Activated CD8-positive, alpha-beta T cell treated with anti-CD3 and anti-CD28 coated beads, Interleukin-2, amount 10 ng/mL, durations not matched to agents 7 days and 5 days (primary cell): ENCODE measurements around the gene EN1. TPM values are rescaled to one million over a fixed set of nuclear protein-coding genes. Genes with fewer than 3 reads are reported as not detected.

Experiments used
- ATAC-seq: fragments of 150-1000 bp; cut with Tn5 transposase; one replicate; pipeline ENCODE4 v1.10.0; 2021; ENCODE audit warnings: moderate library complexity
- CTCF ChIA-PET: fragments of 350-600 bp; sonication (Branson Sonifier 250); formaldehyde crosslinking; loops from one replicate; lab custom pipeline; 2021; ENCODE audit warnings: antibody characterized with exemption; lab: Charles Lee
- POLR2A ChIA-PET: fragments of 350-600 bp; sonication (Branson Sonifier 250); formaldehyde crosslinking; loops from one replicate; lab custom pipeline; 2021; ENCODE audit warnings: antibody characterized with exemption; lab: Charles Lee
- DNase-seq: peaks from one replicate; pipeline ENCODE4 v3.0.0-alpha.2; 2020
- H3K27ac Mint-ChIP-seq: one replicate; pipeline ENCODE4 v1.8.0; 2021; ENCODE audit warnings: mild to moderate bottlenecking, mixed read lengths
- H3K27me3 Mint-ChIP-seq: one replicate; pipeline ENCODE4 v1.8.0; 2021; ENCODE audit warnings: low read depth, mixed read lengths
- H3K36me3 Mint-ChIP-seq: one replicate; pipeline ENCODE4 v1.8.0; 2021; ENCODE audit warnings: low read depth, mixed read lengths
- H3K4me1 Mint-ChIP-seq: one replicate; pipeline ENCODE4 v1.8.0; 2021; ENCODE audit warnings: low read depth, mixed read lengths
- H3K4me3 Mint-ChIP-seq: one replicate; pipeline ENCODE4 v1.8.0; 2021; ENCODE audit warnings: mild to moderate bottlenecking, mixed read lengths
- H3K9me3 Mint-ChIP-seq: one replicate; pipeline ENCODE4 v1.8.0; 2022; ENCODE audit warnings: mixed read lengths; ENCODE audit not compliant: insufficient read depth
- total RNA-seq, 2 experiments: library from RNA; stranded (reverse); gene quantifications; one replicate each; pipeline ENCODE4 v1.2.3, GENCODE V29; 2021

The EN1 gene
- total RNA-seq, 2 experiments from 2014 or later, result not detected

DNA sequence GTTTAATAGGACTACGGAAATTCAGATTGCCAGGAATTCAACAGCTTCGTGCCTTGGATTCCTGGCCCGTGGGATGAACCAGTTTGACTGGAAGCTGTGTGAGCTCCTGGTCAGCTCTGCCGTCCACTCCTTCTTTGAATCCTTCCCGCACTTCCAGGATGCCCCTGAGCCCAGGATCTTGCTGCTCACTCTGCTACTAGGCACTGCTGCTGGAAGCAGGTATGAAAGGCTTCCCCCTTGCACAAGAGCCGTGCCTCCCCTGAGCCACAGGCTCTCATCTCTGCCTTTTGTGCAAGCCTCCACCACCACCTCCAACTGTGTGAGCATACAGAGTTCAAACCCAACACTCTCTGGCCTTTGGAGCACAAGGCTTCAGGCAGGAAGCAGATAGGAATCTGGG lies 34.9 kb downstream of the EN1 start:
- no peak overlapping the region for H3K27ac Mint-ChIP-seq
- DNase-seq, result no peak
- H3K36me3 Mint-ChIP-seq, result no peaks in the 10 kb centered on the region
- ChIA-PET POLR2A (no interaction called here), CTCF (no interaction called here)
- H3K9me3 Mint-ChIP-seq, result no peaks in the 10 kb centered on the region
- H3K27me3 Mint-ChIP-seq, result peaks cover 28% of the 10 kb centered on the region
- H3K4me3 Mint-ChIP-seq, result no peak overlapping the region
- H3K4me1 Mint-ChIP-seq, result no peaks in the 10 kb centered on the region
- no peak for ATAC-seq

DNA sequence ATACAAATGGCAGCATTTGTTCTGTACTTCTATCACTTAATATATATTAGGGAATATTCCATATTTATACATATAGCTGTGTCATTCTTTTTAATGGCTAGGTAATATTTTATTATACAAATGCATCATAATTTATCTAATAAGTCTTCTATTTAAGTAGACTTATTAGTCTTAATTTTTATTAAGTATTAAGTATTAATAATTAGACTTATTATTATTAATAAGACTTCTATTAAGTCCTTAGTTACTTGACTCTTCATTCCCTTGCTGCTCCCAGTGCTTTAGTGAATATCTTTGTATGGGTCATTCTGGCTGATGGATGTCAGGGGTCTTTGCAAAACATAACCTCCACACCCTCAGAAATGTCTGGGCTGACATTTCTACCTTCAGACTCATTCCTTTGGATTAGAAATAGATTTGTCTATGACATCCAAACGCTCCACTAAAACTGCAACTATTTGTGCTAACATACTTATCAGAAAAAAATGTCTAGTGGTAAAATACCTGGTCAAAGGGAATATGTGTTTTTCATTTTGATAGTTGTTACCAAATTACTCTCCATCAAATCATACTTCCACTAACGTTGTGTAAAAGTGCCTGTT lies 35.8 kb downstream of the EN1 start:
- ChIA-PET POLR2A (no interaction called here), CTCF (no interaction called here)
- ATAC-seq, result no peak
- DNase-seq, result no peak
- H3K27me3 Mint-ChIP-seq, result peaks cover 35% of the 10 kb centered on the region
- H3K36me3 Mint-ChIP-seq, result no peaks in the 10 kb centered on the region
- H3K9me3 Mint-ChIP-seq, result no peaks in the 10 kb centered on the region
- no peak overlapping the region for H3K27ac Mint-ChIP-seq
- H3K4me1 Mint-ChIP-seq, result no peaks in the 10 kb centered on the region
- no peak overlapping the region for H3K4me3 Mint-ChIP-seq

DNA sequence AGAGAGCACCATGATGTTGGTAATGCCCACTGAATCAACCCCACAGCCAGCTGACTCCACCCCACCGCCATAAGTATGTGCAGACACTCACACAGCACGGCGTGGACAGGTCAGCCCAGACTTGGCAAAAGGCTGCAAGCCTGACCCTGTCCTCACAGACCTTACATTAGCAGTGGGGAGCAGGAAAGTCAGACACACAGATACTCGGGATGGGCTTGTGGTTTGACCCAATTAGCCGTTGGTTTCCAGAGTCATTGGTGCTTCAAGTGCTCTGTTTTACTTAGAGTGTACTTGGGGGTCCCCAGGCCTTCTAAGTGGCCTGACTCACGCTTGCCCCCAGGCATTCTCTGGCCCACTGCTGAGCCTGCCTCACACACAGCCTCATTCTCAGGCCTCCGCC lies 36.7 kb downstream of the EN1 start:
- Mint-ChIP-seq H3K27me3 (peaks cover 43% of the 10 kb centered on the region), H3K4me1 (no peaks in the 10 kb centered on the region)

DNA sequence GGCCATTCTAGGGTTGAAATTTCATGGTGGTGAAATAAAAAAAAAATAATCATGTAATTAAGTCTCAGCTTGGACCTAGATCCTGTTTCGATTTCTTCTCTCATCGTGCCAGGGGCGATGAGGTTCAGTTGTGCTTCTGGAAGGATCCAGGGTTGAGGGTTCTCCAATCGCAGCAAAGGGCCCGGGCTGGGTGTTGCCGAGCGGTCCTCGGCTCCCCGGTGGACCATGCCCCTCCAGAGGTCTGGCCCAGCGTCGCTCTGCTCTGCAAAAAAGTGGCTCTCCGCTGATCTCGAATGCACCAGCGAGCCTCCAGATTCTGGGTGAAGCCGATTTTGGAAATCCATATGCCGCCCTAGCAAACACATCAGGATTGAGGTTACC lies 39.0 kb downstream of the EN1 start:
- ATAC-seq (no peak), DNase-seq (no peak)
- H3K27ac Mint-ChIP-seq, result no peak overlapping the region
- ChIA-PET POLR2A (no interaction called here), CTCF (no interaction called here)
- H3K27me3 Mint-ChIP-seq, result peaks cover 41% of the 10 kb centered on the region
- no peaks in the 10 kb centered on the region for H3K9me3 Mint-ChIP-seq
- H3K4me1 Mint-ChIP-seq, result no peaks in the 10 kb centered on the region
- H3K4me3 Mint-ChIP-seq, result no peak overlapping the region
- no peaks in the 10 kb centered on the region for H3K36me3 Mint-ChIP-seq

More for the DNA sequence above, 36.7 kb downstream of the EN1 start:
- no peaks in the 10 kb centered on the region for H3K9me3 Mint-ChIP-seq
- no peak for DNase-seq
- H3K4me3 Mint-ChIP-seq, result no peak overlapping the region
- no peak overlapping the region for H3K27ac Mint-ChIP-seq
- CTCF ChIA-PET, result no interaction called here
- H3K36me3 Mint-ChIP-seq, result no peaks in the 10 kb centered on the region
- ATAC-seq, result no peak
- POLR2A ChIA-PET, result no interaction called here

DNA sequence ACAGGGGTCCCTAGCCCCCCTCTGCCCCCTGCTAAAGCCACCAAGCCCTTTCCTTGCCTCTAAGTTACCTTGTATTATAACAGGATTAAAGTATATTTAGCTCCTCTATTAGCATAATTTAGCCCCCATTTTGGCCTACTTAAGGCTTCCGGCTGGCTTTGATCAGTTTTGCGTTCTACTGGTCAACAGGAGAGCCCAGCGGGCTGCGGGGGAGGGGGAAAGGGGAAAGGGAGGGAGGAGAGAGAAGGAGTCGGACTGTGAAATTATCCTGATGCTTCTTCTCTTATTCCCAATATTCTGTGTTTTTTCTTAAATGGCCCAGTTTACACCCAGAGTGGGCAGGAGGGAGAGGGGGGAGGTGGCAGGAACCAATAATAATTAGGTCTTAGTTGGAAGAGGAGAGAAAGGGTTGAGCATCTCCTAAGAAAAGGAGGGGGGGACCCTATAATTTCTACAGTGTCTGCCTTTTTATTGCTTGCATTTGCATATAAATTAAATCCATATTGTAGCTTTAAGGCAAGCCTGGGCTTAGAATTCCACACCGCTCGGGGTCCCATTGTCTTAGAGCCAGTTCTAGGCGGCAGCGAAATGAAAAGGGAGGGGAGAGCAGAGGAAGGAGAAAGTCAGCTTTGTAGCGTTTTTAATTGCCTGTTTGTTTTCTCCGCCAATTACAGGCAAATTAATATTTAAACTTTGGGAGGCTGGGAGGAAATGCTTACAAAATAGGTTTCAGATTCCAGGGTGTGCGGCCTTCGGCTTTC lies 39.6 kb downstream of the EN1 start:
- H3K27ac Mint-ChIP-seq, result no peak overlapping the region
- no peak overlapping the region for H3K4me3 Mint-ChIP-seq
- H3K9me3 Mint-ChIP-seq, result no peaks in the 10 kb centered on the region
- CTCF ChIA-PET, result no interaction called here
- no peaks in the 10 kb centered on the region for H3K4me1 Mint-ChIP-seq
- ATAC-seq, result no peak
- POLR2A ChIA-PET, result no interaction called here
- DNase-seq, result no peak
- no peaks in the 10 kb centered on the region for H3K36me3 Mint-ChIP-seq
- H3K27me3 Mint-ChIP-seq, result peaks cover 39% of the 10 kb centered on the region

DNA sequence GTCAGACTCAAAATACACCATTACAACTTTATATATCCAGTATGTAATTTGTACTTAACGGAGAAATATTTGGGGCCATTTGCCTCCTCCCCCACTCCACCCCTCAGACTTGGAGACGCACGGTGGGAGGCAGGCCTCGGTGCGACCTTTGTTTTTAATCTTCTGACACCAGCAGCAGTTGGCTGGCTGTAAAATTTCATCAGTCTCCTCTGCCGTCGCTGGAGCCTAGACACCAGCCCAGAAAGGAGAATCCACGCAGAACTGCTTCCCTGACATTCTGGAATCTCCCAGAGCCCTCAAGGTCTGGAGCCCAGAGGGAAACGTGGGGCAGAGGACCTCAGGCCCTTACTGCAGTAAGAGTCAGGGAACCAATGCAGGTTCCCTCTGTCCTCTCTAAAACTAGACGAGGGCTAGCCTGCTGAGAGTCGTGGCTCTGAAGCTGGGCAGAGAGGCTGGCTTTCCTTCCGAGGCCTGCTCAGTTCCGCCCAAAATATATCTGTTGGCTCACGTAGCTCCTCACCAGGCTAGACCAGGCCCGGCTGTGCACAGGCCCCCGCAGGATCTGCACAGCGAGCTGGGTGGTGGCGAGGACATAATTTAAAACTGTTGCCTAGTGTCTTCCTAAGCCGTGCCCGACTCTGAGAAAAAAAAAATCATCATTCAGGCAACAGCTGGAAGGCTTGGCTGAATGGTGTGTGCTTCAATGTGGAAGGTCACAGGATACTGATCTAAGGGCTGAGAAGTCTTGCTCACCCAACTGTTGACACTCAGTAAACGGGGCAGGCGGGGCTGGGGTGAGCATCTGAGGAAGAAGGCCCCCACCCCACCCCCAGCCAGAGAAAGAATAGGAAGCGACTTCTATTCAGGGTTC lies 40.4 kb downstream of the EN1 start:
- DNase-seq (no peak), ATAC-seq (no peak)
- Mint-ChIP-seq H3K4me3 (no peak overlapping the region), H3K36me3 (no peaks in the 10 kb centered on the region), H3K27me3 (peaks cover 36% of the 10 kb centered on the region), H3K27ac (no peak overlapping the region), H3K9me3 (no peaks in the 10 kb centered on the region), H3K4me1 (no peaks in the 10 kb centered on the region)
- CTCF ChIA-PET, result no interaction called here
- POLR2A ChIA-PET, result no interaction called here

DNA sequence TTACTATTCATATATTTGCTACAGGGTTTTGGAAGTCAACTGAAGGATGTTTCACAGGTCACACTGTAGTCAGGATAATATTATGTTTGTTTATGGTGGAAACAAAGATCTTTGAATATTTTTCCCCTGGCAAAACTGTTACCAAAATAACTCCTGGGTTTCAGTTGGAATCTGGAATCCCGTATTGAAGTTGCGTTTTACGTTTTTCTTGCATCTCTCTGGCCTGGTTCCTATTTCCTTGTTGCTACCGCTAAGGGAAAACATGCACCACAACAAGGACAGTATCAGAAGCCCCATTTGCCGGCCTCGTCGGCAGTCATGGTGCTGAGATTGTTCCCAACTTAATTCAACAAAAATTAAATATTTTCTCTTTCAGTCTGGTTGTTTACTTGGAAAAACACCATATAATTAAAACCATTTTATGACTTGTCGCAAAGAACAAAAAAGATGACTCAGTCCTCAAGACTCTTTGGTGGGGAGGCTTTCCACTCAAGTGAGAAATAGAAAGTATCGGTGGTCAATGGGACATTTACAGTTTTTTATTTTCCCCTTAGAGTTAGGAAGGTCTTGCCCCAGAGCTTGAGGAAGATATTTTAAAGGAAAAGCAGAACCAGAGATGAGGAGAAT lies 42.3 kb downstream of the EN1 start:
- H3K27me3 Mint-ChIP-seq, result peaks cover 35% of the 10 kb centered on the region
- DNase-seq, result no peak
- no peaks in the 10 kb centered on the region for H3K9me3 Mint-ChIP-seq
- no peaks in the 10 kb centered on the region for H3K4me1 Mint-ChIP-seq
- CTCF ChIA-PET, result no interaction called here
- no peaks in the 10 kb centered on the region for H3K36me3 Mint-ChIP-seq
- ATAC-seq, result no peak
- POLR2A ChIA-PET, result no interaction called here
- H3K27ac Mint-ChIP-seq, result no peak overlapping the region
- no peak overlapping the region for H3K4me3 Mint-ChIP-seq

DNA sequence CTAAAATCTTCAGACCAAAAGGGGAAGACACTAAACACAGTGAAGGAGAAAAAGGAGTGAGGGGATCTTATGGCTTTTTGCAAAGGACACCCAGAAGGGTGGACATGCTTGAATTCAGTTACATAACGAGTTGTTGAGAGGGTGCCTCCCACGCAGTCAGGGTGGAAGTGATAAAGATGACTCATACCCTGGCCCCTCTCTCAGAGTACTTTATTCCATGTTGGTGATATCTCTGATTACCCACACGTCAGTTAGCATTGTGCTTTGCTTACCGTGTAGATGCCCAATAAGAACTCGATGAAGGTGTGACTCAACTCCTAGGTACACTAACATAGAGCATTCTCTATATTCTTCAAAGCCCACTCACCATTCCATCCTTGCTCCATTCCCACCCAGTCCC lies 44.4 kb downstream of the EN1 start:
- H3K27me3 Mint-ChIP-seq, result peaks cover 21% of the 10 kb centered on the region
- no peaks in the 10 kb centered on the region for H3K9me3 Mint-ChIP-seq
- no peak for DNase-seq
- POLR2A ChIA-PET, result no interaction called here
- no peak overlapping the region for H3K27ac Mint-ChIP-seq
- H3K4me1 Mint-ChIP-seq, result no peaks in the 10 kb centered on the region
- H3K36me3 Mint-ChIP-seq, result no peaks in the 10 kb centered on the region
- CTCF ChIA-PET, result no interaction called here
- ATAC-seq, result no peak
- H3K4me3 Mint-ChIP-seq, result no peak overlapping the region

DNA sequence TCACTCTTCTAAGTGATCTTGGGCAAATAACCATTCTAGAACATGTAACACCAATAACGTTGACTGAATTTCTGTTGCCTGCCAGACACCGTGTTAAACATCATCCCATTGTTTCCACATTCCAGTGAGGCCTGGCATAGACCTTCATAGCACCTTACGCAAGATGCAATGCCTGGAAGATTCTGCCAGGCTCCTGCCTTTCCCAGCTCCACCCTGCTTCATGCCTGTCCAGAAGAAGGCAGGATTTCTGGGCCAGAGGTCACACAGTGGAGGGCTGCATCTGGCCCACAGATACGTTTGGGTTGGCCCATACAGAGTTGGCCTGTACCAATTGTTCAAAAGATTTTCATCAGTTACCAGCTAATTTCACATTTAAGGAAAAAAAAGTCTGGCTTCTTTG lies 46.3 kb downstream of the EN1 start:
- H3K4me1 Mint-ChIP-seq, result no peaks in the 10 kb centered on the region
- CTCF ChIA-PET, result no interaction called here
- ATAC-seq, result no peak
- H3K9me3 Mint-ChIP-seq, result no peaks in the 10 kb centered on the region
- no peak overlapping the region for H3K27ac Mint-ChIP-seq
- H3K36me3 Mint-ChIP-seq, result no peaks in the 10 kb centered on the region
- no peak for DNase-seq
- H3K4me3 Mint-ChIP-seq, result no peak overlapping the region
- POLR2A ChIA-PET, result no interaction called here
- H3K27me3 Mint-ChIP-seq, result peaks cover 6% of the 10 kb centered on the region

DNA sequence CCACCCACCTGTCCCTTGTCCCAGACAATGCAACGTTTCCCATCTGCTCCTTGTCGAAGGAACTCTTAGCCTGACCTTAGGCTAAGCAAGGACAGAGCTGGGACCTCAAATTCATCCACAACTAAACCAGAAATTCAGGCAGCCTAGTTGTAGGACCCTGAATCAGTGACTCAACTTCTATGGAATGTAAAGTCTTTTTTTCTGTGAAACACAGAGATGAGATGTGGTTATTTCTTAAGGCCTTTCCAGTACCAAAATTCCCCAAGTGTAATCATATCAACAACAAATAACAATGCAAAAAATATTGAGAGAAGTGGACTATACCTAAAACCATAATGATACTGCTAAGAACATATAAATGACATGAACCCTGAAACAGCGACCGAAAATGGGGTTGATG lies 46.7 kb downstream of the EN1 start:
- no peaks in the 10 kb centered on the region for H3K9me3 Mint-ChIP-seq
- CTCF ChIA-PET, result no interaction called here
- H3K4me3 Mint-ChIP-seq, result no peak overlapping the region
- no peaks in the 10 kb centered on the region for H3K36me3 Mint-ChIP-seq
- H3K27ac Mint-ChIP-seq, result no peak overlapping the region
- H3K27me3 Mint-ChIP-seq, result peaks cover 2% of the 10 kb centered on the region
- ATAC-seq (no peak), DNase-seq (no peak)
- POLR2A ChIA-PET, result no interaction called here
- H3K4me1 Mint-ChIP-seq, result no peaks in the 10 kb centered on the region

DNA sequence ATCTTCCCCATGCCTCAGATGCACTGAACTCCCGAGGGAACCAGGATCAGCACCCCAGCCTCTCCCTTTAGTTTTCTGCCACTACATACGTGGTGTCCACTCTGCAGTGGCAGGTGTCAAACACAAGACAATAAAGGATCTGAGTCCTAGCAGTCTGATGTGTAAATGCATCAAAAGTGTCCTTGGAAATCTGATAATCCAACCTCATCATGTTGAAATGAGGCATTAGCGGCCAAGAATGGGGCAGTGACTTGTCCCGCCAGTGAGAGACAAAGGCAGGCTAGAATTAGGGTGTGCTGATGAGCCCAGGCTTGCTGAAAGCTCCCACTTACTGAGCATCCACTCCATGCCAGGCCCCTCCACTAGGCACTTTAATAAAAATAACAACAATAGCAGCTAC lies 52.9 kb downstream of the EN1 start:
- H3K4me3 Mint-ChIP-seq, result no peak overlapping the region
- ATAC-seq (no peak), DNase-seq (no peak)
- ChIA-PET POLR2A (no interaction called here), CTCF (no interaction called here)
- no peak overlapping the region for H3K27ac Mint-ChIP-seq
- H3K36me3 Mint-ChIP-seq, result no peaks in the 10 kb centered on the region
- peaks cover 1% of the 10 kb centered on the region for H3K27me3 Mint-ChIP-seq
- H3K9me3 Mint-ChIP-seq, result no peaks in the 10 kb centered on the region
- H3K4me1 Mint-ChIP-seq, result no peaks in the 10 kb centered on the region
